Activated CD4-positive, CD25-positive, alpha-beta regulatory T cell treated with anti-CD3 and anti-CD28 coated beads, Interleukin-2, amount 50 U/mL, for 72 hours (primary cell): ENCODE results near the gene MFRP.

Experiments used
- DNase-seq: peaks from one replicate; pipeline ENCODE4 v3.0.0; 2021

MFRP gene

GRCh38 chr11:119316729-119317591 is 29.5 kb downstream of the MFRP start, which contains the start of gene MCAM:
MCAM (minus strand) TSS chr11:119317130; CDS start chr11:119317101, 29 bp downstream.
- no peak for DNase-seq

- no peak for DNase-seq
Measured at GRCh38 chr11:119316016-119316728, 30.3 kb downstream of the MFRP start.

DNA sequence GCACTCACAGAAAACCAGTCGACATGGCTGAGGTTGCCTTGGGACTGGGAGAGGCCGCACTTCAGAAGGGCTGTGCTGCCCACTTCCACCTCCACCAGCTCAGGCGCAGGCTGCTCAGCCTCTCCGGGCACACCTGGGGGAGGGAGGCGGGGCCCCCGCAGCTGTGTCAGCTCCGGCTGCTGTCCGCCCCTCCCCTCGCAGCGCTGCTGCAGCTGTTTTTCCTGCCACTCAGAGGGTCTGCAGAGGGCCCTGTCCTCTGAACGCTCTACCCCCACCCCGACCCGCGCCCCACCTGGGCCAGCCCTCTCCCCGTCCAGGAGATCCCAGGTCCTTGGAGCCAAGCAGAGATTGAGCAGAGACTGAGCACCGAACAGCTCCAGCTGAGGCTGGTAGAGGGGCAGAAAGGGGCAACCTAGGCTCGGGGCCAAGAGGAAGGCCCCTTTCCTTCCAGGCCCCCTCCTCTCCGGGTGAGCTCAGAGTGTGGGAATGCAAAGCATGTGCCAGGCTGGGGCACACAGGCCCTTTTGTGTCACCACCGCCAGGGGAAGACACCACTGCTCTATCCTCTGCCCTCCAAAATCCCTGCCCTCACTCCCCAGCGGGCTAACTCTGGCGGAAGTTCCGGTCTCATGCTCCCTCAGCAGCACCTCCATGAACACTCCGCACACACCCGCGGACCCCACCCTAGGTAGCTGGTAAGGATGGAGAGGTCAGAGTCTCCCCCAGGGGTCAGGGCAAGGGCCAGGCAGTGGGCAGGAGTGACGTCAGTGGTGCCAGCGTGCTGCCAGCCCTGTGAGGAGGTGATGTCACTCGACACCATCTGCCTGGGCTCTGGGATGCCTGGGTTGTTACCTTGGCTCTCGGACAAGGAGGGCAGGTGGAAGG is 31.1 kb downstream of the MFRP start:
- no peak for DNase-seq

DNA sequence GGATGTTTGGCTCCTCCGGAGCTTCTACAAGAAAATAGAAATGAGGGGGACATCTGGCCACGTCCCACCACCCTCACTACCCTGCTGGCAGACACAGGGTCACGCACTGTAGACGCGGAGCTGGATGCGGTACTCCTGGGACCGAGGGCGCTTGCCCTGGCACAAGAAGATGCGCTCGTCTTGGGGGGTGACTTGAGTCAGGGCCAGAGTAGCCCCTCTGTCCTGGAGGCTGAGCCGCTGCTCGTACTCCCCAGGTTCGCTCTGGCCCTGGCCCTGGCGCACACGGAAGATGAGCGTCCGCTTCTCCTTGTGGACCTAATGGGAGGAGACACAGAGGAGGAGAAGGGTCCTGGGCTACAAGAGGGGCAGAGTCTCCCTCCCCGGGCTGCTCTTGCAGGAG is 31.8 kb downstream of the MFRP start:
- no peak for DNase-seq

DNA sequence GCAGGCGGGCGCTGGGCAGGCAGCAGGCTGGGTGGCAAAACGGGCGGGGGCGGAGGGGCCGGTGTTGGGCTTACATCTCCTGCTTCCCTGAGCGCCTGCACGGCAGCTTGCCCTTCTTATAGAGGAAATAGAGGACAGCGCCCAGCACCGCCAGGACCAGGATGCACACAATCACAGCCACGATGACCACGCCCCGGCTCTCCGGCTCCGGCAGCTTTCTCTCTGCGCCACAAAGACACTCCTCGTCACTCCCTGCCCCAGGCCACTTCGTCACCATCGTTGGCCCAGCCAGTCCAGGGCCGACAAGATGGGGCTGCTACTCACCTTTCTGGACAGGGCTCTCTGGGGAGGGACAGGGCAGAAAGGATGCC is 35.8 kb downstream of the MFRP start:
- no peak for DNase-seq

GRCh38 chr11:119309953-119310681 is 36.4 kb downstream of the MFRP start:
- DNase-seq = no peak

DNA sequence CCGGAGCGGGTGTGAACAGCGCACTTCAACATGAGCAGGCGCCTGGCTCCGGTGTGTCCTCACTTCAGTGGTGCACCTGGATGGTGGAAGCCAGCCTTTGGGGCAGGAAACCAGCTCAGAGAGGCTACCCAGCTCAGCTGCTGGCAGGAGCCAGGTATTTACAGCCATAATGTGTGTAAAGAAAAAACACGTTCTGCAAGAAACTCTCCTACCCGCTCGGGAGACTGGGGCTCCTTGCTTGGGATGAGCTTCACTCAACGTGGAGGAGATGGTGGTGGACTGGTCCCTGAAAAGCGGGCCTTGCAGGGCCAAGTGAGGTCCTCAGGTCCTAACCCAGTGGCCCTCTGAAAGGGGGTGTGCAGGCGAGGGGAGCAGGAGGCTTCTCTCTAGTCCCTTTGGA is 37.1 kb downstream of the MFRP start:
- no peak for DNase-seq

DNA sequence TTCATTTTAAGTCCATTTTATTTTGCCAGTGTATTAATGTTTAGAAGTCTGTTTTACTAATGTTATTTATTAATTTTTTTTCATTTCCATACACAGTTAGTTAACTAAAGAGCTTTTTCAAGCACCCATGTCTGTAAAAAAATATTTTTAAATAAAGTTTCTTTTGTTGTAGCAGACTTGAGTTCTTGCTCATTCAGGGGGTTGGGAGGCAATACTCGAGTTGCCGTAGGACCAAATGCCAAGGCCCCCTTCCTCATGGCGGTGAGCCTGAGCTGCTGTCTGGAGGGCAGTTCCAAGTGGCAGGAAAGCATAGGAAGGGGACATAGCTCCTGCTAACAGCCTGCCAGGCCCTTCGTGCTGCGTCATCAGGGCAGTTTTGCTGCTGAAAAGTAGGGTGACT is 38.5 kb downstream of the MFRP start:
- no peak for DNase-seq

DNA sequence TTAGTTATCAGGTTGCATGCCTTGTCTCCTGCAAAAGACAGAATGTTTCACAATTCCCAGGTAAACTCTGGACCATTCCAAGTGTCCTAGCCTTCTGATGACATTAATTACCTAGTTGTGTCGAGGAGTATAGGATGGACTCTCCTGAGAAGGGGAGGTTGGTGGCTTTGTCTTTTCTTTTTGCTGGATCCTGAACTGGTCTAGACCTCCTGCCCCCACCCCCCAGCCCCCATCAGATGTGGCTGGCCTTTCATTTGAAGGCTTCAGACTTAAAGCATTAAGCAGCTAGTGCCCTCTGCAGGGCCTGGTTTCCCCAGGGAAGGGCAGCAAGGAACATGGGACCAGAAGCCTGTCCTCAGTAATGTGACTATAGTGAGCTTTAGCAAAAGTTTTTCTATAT is 39.3 kb downstream of the MFRP start:
- no peak for DNase-seq

DNA sequence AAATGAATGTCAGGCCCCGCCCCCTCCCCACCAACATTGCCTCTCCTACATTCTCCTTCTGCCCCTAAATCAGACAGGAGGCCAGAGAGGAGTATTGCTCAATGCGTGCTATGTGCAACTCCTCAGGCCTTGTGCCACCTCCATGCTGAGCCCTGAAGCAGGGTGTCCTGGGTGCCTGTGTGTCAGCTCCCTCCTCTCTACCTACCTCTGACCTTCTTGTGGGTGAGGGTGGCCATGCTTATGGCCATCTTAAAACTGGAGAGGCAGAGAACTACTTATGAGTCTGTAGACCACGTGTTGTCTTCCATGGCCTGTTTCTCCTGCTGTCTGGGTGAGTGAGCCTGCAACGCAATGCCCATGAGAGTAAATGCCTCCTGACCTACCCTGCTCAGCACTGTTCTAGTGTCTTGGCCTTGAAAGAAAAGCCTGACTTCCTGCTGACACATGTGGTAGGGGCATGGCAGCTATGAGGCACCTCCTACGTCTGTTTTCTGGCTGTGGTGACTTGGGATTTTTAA is 40.1 kb downstream of the MFRP start:
- no peak for DNase-seq

DNA sequence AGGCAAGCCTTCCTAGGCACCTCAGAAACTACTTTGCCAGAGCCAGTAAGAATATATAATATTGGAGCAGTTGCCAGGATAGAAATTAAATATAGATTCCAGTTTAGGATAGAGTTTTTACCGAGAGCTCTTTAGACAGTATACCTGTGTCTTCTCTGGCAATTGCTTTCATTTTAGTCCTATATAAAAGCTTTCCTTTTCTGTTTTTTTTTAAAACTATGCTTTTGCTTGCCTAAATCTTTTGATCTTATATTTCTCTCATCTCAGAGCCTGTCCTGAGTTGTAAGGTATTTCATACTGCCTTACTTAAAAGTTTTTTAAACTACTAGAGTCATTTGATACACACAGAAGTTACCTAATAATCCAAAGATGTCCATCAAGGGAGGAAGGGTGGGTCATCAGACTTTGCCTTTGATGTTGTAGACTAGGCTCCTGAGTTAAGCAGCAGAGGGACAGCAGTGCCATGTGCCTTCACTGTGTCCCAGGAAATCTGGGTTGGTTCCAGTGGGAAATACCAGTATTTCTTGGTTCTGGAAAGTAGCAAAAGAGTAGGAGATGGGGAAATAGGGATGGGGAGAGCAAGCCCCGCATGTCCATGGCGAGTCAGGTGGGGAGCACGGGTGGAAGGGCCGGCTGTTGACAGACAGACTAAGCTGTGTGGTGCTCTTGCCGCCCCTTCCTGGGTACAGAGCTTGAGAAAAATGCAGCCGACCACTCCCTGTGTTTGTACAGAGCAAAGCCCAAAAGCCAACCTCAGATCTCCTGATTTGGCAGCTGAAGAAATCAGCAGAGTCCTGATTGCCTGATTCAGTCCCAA is 40.7 kb downstream of the MFRP start:
- no peak for DNase-seq

DNA sequence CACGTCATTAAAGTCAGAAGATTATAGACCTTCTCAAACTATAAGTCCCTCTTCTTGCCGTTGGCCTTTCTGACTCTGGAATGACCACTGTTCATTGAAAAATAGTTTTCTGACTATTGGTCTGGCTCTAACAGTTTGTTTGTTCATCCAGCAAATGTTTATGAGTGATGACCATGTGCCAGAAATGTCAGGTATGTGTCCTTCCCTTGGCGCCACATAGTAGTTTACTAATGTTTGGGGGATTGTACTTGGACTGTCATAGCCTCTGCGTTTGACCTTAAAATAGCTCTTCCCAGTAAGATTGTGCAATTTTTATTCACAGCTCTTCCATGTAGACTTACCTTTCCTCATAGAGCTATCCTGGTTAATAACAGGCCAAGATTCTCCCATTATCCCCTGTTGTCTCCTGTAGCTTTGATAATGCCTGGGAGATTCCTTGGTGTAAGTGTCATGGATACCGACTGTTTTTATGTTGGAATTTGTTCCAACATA is 43.2 kb downstream of the MFRP start:
- no peak for DNase-seq

DNA sequence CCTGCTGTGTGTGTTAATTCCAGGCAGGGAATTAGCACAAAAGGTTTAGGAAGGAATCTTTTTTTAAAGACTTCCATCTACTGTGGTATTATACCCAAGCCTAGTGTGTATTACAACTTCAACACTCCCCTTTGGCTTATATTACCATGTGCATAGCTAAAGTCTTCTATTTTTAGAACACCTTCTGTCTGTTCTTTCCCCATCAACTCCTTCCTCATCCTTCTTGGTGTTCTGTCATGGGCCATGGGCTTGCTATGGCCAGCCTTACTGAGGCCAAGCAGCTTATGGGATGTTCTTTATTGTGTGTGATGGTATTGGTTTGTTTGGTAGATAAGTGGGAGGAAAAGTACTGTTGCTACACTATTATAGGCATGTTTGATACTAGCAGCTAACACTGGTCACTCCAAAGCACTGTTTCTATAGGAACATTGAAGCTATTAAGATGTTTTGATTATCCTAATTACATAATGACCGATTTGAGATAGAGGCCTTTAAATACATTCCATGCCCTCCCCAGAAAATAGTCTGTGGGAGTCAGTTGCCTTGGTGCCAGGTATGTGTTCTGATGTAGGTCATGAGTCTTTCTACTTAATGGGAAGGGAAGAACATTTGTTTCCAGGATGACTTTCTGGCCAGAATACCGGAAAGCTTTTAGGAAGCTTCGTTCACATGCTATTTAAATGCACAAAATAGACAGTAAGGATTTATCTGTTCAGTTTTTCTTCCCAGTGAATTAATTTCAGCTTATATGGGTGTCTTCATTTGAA is 46.1 kb downstream of the MFRP start:
- no peak for DNase-seq

- no peak for DNase-seq
Measured at GRCh38 chr11:119299416-119299815, 47.1 kb downstream of the MFRP start.

GRCh38 chr11:119298726-119299125 is 47.8 kb downstream of the MFRP start:
- DNase-seq = no peak

DNA sequence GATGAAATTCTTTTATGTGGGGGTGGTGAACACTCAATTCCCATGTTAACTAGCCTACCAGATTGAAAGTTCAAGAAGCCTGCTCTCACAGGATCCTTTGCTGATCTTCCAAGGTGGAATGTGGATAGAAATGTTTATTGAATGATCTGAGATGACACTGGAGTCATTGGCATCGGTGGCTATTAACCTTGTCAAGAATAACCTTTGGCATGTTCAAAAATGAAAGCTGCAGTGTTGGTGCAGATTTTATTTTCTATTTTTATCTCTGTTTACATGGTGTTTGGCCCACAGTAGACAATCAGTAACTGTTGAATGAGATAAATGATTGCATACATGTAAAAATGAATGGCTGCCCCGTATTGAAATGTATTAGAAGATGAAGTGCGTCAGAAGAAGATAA is 48.6 kb downstream of the MFRP start:
- no peak for DNase-seq

GRCh38 chr11:119295178-119295577 is 51.3 kb downstream of the MFRP start:
- no peak for DNase-seq

GRCh38 chr11:119293461-119293860 is 53.0 kb downstream of the MFRP start:
- DNase-seq = no peak

DNA sequence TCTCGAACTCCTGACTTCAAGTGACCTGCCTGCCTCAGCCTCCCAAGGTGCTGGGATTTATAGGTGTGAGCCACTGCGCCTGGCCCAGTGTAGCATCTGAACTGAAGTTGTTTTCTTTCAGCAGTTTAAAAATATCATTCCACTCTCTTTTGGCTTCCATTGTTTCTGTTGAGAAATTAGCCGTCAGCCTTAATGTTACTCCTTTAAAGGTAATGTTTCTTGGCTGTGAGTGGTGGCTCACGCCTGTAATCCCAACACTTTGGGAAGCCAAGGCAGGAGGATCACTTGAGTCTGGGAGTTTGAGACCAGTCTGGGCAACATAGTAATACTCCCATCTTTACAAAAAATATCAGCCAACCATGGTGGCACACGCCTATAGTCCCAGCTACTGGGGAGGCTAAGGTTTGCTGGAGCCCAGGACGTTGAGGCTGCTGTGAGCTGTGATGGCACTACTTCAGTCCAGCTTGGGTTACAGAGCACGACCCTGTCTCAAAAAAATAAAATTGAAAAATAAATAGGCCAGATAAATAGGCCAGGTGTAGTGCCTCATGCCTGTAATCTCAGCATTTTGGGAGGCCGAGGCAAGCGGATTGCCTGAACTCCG is 55.5 kb downstream of the MFRP start:
- DNase-seq = no peak
